ENCODE results near the gene CNTN4.

CNTN4 gene

GRCh38 chr3:2274526-2274925 is 175.9 kb downstream of the CNTN4 start:
- Histone ChIP-seq H3K27ac (no peak overlapping the region), H2AFZ (ENCODE audit: low read depth) (no peak overlapping the region), H3K27me3 (ENCODE audit: insufficient read depth, low read depth) (no peaks in the 10 kb centered on the region), H3K79me2 (ENCODE audit: insufficient read depth, low read depth) (no peaks in the 10 kb centered on the region), H3K4me2 (no peak overlapping the region), H3K36me3 (ENCODE audit: insufficient read depth) (no peaks in the 10 kb centered on the region), H4K20me1 (ENCODE audit: insufficient read depth) (no peaks in the 10 kb centered on the region), H3K4me3 (IDR thresholded peaks at IDR 0.05; ENCODE audit: insufficient read depth, low read depth, low read length) (no peak overlapping the region), H3K9ac (no peak overlapping the region), H3K4me1 (ENCODE audit: low read depth, poor library complexity, severe bottlenecking) (no peaks in the 10 kb centered on the region)
- TF ChIP-seq, protein P1, sequence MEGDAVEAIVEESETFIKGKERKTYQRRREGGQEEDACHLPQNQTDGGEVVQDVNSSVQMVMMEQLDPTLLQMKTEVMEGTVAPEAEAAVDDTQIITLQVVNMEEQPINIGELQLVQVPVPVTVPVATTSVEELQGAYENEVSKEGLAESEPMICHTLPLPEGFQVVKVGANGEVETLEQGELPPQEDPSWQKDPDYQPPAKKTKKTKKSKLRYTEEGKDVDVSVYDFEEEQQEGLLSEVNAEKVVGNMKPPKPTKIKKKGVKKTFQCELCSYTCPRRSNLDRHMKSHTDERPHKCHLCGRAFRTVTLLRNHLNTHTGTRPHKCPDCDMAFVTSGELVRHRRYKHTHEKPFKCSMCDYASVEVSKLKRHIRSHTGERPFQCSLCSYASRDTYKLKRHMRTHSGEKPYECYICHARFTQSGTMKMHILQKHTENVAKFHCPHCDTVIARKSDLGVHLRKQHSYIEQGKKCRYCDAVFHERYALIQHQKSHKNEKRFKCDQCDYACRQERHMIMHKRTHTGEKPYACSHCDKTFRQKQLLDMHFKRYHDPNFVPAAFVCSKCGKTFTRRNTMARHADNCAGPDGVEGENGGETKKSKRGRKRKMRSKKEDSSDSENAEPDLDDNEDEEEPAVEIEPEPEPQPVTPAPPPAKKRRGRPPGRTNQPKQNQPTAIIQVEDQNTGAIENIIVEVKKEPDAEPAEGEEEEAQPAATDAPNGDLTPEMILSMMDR (conservative IDR thresholded peaks at IDR 0.05; ENCODE audit: low read depth, low read length), result no peak

DNA sequence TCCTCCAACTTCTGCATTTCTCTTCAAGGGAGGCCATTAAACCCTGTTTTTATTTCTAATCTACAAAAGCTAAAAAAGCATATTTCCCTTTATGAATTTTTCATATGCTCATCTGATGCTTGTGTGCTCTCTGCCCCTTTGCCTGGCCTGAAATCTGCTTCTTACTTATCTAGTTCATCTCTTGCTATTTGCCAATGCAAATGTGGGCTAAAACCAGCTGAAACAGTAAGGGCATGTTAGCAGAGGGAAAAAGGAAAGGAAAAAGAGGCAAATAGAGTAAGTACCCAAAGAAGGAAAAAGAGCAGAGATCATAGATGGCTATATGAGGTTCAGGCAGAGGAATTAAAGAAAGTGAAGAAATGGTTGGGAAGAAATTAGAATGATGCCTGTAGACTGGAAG is 185.2 kb downstream of the CNTN4 start:
- TF ChIP-seq, protein P1 (conservative IDR thresholded peaks at IDR 0.05; ENCODE audit: low read depth, low read length), result no peak
- Histone ChIP-seq H4K20me1 (ENCODE audit: insufficient read depth) (no peaks in the 10 kb centered on the region), H3K4me3 (IDR thresholded peaks at IDR 0.05; ENCODE audit: insufficient read depth, low read depth, low read length) (no peak overlapping the region), H3K36me3 (ENCODE audit: insufficient read depth) (no peaks in the 10 kb centered on the region), H3K27me3 (ENCODE audit: insufficient read depth, low read depth) (no peaks in the 10 kb centered on the region), H3K4me1 (ENCODE audit: low read depth, poor library complexity, severe bottlenecking) (no peaks in the 10 kb centered on the region), H3K79me2 (ENCODE audit: insufficient read depth, low read depth) (no peaks in the 10 kb centered on the region), H3K9ac (no peak overlapping the region), H3K4me2 (no peak overlapping the region), H3K27ac (no peak overlapping the region), H2AFZ (ENCODE audit: low read depth) (no peak overlapping the region)

DNA sequence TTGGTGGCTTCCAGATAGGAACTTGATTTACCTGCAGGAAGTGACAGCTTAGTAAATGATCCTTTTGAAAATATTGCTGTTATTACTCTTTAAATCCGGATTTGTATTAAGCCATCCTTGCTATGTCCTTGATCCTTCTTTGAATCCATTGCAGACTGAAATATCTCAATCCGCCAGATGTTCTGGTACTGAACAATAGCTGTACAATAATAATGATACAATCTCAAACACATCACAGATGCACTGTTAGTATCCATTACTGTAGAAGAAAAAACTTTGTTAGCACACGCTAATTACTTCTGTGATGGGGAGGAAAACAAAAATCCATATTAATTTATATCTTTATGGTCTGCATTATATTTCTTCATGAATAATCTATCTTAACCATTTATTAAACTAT is 202.3 kb downstream of the CNTN4 start:
- no peak overlapping the region for H3K4me3 ChIP-seq (IDR thresholded peaks at IDR 0.05; ENCODE audit: insufficient read depth, low read depth, low read length)
- no peak overlapping the region for H2AFZ ChIP-seq (ENCODE audit: low read depth)
- no peaks in the 10 kb centered on the region for H3K79me2 ChIP-seq (ENCODE audit: insufficient read depth, low read depth)
- no peaks in the 10 kb centered on the region for H3K27me3 ChIP-seq (ENCODE audit: insufficient read depth, low read depth)
- no peak overlapping the region for H3K9ac ChIP-seq
- no peak overlapping the region for H3K27ac ChIP-seq
- no peak overlapping the region for H3K4me2 ChIP-seq
- H3K36me3 ChIP-seq (ENCODE audit: insufficient read depth), result no peaks in the 10 kb centered on the region
- TF ChIP-seq, protein P1 (conservative IDR thresholded peaks at IDR 0.05; ENCODE audit: low read depth, low read length), result no peak
- H4K20me1 ChIP-seq (ENCODE audit: insufficient read depth), result no peaks in the 10 kb centered on the region
- no peaks in the 10 kb centered on the region for H3K4me1 ChIP-seq (ENCODE audit: low read depth, poor library complexity, severe bottlenecking)

- TF ChIP-seq, protein P1 (conservative IDR thresholded peaks at IDR 0.05; ENCODE audit: low read depth, low read length), result no peak
- no peak overlapping the region for H3K27ac ChIP-seq
- no peak overlapping the region for H2AFZ ChIP-seq (ENCODE audit: low read depth)
- no peaks in the 10 kb centered on the region for H3K36me3 ChIP-seq (ENCODE audit: insufficient read depth)
- H3K4me3 ChIP-seq (IDR thresholded peaks at IDR 0.05; ENCODE audit: insufficient read depth, low read depth, low read length), result no peak overlapping the region
- no peaks in the 10 kb centered on the region for H3K27me3 ChIP-seq (ENCODE audit: insufficient read depth, low read depth)
- no peaks in the 10 kb centered on the region for H3K79me2 ChIP-seq (ENCODE audit: insufficient read depth, low read depth)
- no peaks in the 10 kb centered on the region for H3K4me1 ChIP-seq (ENCODE audit: low read depth, poor library complexity, severe bottlenecking)
- no peak overlapping the region for H3K9ac ChIP-seq
- no peak overlapping the region for H3K4me2 ChIP-seq
- H4K20me1 ChIP-seq (ENCODE audit: insufficient read depth), result no peaks in the 10 kb centered on the region
These were observed 202.7 kb downstream of the CNTN4 start for GRCh38 chr3:2301361-2301760.

All from KMS-11 (cell line).